Transverse colon (tissue), 3 donors: ENCODE measurements around the gene AHSP.

Source experiments
- EP300 ChIP-seq: sonication (generic); formaldehyde crosslinking; IDR thresholded peaks from one replicate; pipeline ENCODE4 v1.6.1; 2017; ENCODE audit warnings: antibody characterized with exemption, low read depth
- POLR2A ChIP-seq: fragments of 450-650 bp; IDR thresholded peaks from one replicate; pipeline ENCODE4 v1.6.1; 2016; ENCODE audit warnings: antibody characterized with exemption, mild to moderate bottlenecking, moderate library complexity
- TF ChIP-seq, protein P1 (sequence below), 5 experiments: fragments of 200-600 bp in 3 of 5; fragments of 450-650 bp in 2 of 5; sonication (generic) in 3 of 5; IDR thresholded peaks; 1 replicate in 2 of 5; 2 replicates in 3 of 5; pipeline ENCODE4 v1.5.1; 2016 to 2017; ENCODE audit warnings: antibody characterized with exemption in 5 of 5, inconsistent platforms in 3 of 5, mild to moderate bottlenecking in 2 of 5, moderate library complexity in 1 of 5

DNA sequence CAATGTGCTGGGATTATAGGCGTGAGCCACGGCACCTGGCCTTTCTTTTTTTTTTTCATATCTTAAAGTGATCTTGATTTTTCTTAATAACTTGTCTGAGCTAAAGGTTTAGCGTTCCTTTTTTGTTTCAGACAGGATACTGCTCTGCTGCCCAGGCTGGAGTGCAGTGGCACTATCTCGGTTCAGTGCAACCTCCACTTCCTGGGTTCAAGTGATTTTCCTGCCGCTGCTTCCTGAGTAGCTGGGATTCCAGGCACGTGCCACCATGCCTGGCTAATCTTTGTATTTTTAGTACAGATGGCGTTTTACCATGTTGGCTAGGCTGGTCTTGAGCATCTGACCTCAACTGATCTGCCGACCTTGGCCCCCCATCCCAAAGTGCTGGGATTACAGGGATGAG, 23.5 kb upstream of the AHSP start:
- TF ChIP-seq POLR2A (no peak), EP300 (no peak)
- TF ChIP-seq, protein P1, sequence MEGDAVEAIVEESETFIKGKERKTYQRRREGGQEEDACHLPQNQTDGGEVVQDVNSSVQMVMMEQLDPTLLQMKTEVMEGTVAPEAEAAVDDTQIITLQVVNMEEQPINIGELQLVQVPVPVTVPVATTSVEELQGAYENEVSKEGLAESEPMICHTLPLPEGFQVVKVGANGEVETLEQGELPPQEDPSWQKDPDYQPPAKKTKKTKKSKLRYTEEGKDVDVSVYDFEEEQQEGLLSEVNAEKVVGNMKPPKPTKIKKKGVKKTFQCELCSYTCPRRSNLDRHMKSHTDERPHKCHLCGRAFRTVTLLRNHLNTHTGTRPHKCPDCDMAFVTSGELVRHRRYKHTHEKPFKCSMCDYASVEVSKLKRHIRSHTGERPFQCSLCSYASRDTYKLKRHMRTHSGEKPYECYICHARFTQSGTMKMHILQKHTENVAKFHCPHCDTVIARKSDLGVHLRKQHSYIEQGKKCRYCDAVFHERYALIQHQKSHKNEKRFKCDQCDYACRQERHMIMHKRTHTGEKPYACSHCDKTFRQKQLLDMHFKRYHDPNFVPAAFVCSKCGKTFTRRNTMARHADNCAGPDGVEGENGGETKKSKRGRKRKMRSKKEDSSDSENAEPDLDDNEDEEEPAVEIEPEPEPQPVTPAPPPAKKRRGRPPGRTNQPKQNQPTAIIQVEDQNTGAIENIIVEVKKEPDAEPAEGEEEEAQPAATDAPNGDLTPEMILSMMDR (IDR thresholded peaks at IDR 0.05): no peak
